Body of pancreas (tissue), 4 donors: Measurements from ENCODE around the gene MYL7.

Experiments
- POLR2A ChIP-seq, 3 donors: fragments of 450-650 bp; IDR thresholded peaks; one replicate each; pipeline ENCODE4 v1.6.1; 2016; ENCODE audit warnings: antibody characterized with exemption in 3 of 3, mild to moderate bottlenecking in 2 of 3
- TF ChIP-seq, protein P1 (sequence below), 7 experiments: fragments of 450-650 bp in 4 of 7; fragments of 200-600 bp in 3 of 7; sonication (generic) in 3 of 7; IDR thresholded peaks; one replicate each; pipeline ENCODE4 v1.5.1; 2016 to 2019; ENCODE audit warnings: antibody characterized with exemption in 7 of 7

DNA sequence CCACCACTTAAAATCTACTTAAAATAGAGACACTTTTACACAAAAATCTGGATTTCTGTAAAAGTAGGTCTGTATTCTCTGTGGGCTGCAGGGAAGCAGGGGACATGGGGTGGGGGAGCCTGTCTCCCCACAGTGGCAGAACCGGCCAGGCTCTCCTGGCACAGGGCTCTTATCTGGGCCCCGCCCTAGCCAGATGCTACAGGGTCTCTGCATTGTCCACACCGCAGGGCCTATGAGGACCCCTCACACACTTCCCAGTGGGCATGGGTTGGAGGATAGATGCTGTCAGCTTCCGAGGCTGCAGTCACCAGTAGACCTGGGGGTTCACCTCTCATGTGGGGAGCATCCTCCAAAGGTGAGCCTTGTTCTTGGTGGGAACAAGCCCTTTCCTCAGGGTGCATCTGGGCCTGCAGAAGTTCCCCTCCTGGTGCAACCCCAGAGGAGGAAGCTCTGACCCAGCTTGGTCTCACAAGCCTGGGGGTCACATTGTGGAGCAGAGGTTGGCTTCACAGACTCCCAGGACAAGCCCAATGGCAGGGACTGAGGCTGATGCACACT lies 15.4 kb upstream of the MYL7 start:
- TF ChIP-seq, protein P1, sequence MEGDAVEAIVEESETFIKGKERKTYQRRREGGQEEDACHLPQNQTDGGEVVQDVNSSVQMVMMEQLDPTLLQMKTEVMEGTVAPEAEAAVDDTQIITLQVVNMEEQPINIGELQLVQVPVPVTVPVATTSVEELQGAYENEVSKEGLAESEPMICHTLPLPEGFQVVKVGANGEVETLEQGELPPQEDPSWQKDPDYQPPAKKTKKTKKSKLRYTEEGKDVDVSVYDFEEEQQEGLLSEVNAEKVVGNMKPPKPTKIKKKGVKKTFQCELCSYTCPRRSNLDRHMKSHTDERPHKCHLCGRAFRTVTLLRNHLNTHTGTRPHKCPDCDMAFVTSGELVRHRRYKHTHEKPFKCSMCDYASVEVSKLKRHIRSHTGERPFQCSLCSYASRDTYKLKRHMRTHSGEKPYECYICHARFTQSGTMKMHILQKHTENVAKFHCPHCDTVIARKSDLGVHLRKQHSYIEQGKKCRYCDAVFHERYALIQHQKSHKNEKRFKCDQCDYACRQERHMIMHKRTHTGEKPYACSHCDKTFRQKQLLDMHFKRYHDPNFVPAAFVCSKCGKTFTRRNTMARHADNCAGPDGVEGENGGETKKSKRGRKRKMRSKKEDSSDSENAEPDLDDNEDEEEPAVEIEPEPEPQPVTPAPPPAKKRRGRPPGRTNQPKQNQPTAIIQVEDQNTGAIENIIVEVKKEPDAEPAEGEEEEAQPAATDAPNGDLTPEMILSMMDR (IDR thresholded peaks at IDR 0.05) = no peak
- TF ChIP-seq POLR2A (IDR thresholded peaks at IDR 0.05) = no peak
